GM12878 (cell line): Measurements from ENCODE around the gene VASP. TPM values are rescaled to one million over a fixed set of nuclear protein-coding genes. Genes with fewer than 3 reads are reported as not detected.

Experiments
- BCL3 ChIP-seq: IDR thresholded peaks from 2 replicates; pipeline ENCODE4 v1.6.1; 2011; ENCODE audit warnings: borderline replicate concordance, low read depth, mild to moderate bottlenecking, moderate library complexity, low read length; ENCODE audit not compliant: insufficient read depth, poor library complexity, severe bottlenecking
- E2F8 ChIP-seq: fragments of 450-650 bp; IDR thresholded peaks from 2 replicates; pipeline ENCODE4 v1.6.1; 2018; ENCODE audit warnings: mild to moderate bottlenecking, low read depth, moderate library complexity; ENCODE audit not compliant: partially characterized antibody
- EP300 ChIP-seq, 2 experiments: fragments of 150-350 bp in 1 of 2; IDR thresholded peaks; 2 replicates each; pipeline ENCODE4 v1.6.1; 2011 to 2012; ENCODE audit warnings: low read depth in 2 of 2, low read length in 2 of 2, borderline replicate concordance in 1 of 2, improper control_type of control experiment in 1 of 2, inconsistent platforms in 1 of 2; ENCODE audit not compliant: control insufficient read depth in 1 of 2
- IKZF1 ChIP-seq: fragments of 450-650 bp; conservative IDR thresholded peaks from 2 replicates; pipeline ENCODE4 v1.6.1; 2017; ENCODE audit warnings: antibody characterized with exemption, mild to moderate bottlenecking
- MEF2A ChIP-seq: IDR thresholded peaks from 2 replicates; pipeline ENCODE4 v1.6.1; 2011; ENCODE audit warnings: low read depth, mild to moderate bottlenecking, low read length, moderate library complexity; ENCODE audit not compliant: insufficient read depth
- PAX8 ChIP-seq: fragments of 450-650 bp; IDR thresholded peaks from 2 replicates; pipeline ENCODE4 v1.6.1; 2017; ENCODE audit warnings: mild to moderate bottlenecking, moderate library complexity
- PML ChIP-seq: IDR thresholded peaks from 2 replicates; pipeline ENCODE4 v1.6.1; 2012; ENCODE audit warnings: low read length, inconsistent platforms
- RAD21 ChIP-seq: IDR thresholded peaks from 2 replicates; pipeline ENCODE4 v1.6.1; 2011; ENCODE audit warnings: mild to moderate bottlenecking, low read depth, low read length, moderate library complexity; ENCODE audit not compliant: insufficient read depth
- REST ChIP-seq: IDR thresholded peaks from 2 replicates; pipeline ENCODE4 v1.6.1; 2012; ENCODE audit warnings: mild to moderate bottlenecking, low read depth, low read length
- TARDBP ChIP-seq: IDR thresholded peaks from 2 replicates; pipeline ENCODE4 v1.6.1; 2016; ENCODE audit warnings: borderline replicate concordance
- polyA plus RNA-seq, 11 experiments: library from polyadenylated mRNA; depleted of rRNA in 4 of 11; unstranded in 6 of 11; stranded (reverse) in 5 of 11; fragments of >200 nt; fragmentation: Nextera tagmentation in 4 of 11; fragmentation: Illumina TruSeq in 1 of 11; extraction: Ambion mirVana in 4 of 11; extraction: Trizol in 1 of 11; gene quantifications; 1 replicate in 1 of 11; 2 replicates in 10 of 11; pipeline versions ENCODE4 v1.2.1 to v1.2.3, GENCODE V29; 2011 to 2016; ENCODE audit warnings: inconsistent platforms in 2 of 11, missing spikeins in 2 of 11, low read depth in 1 of 11
- total RNA-seq, 4 experiments: library from RNA; depleted of rRNA in 3 of 4; stranded (reverse); fragments of >200 nt in 3 of 4; fragmentation: Illumina TruSeq in 1 of 4; extraction: Trizol in 1 of 4; gene quantifications; 2 replicates each; pipeline versions ENCODE4 v1.2.1 to v1.2.3, GENCODE V29; 2013 to 2021

VASP gene
- total and polyA plus RNA-seq, 10 of the 15 experiments (the other 5 are each of a cell fraction or from before 2014, with no cell fraction given): 19.5 to 298 (median 84.8) TPM

- TF ChIP-seq E2F8 (no peak), MEF2A (no peak), EP300 (IDR thresholded peaks at IDR 0.05; ENCODE audit: borderline replicate concordance in 1 of 2, control insufficient read depth in 1 of 2, low read depth in 2 of 2, low read length in 2 of 2) (peak in 1 of 2 experiments; percentile 35; a peak in 1 of 4 replicates), RAD21 (peak; percentile 46; the same call in 1 of the 2 replicates), BCL3 (peak; percentile 36), IKZF1 (peak; percentile 82), PAX8 (no peak), PML (peak; percentile 86; the same call in 1 of the 2 replicates), TARDBP (peak; percentile 20; the same call in 1 of the 2 replicates), REST (no peak)
Observed at GRCh38 chr19:45506246-45506988, 862 bp upstream of the VASP start (continued).
